ENCODE results near the gene TMBIM1. TPM values are rescaled to one million over a fixed set of nuclear protein-coding genes. Genes with fewer than 3 reads are reported as not detected.
A peak's percentile ranks its signal among the peaks of the same experiment; 100 is the strongest.

Gene TMBIM1
- total RNA-seq, 1 donor from 2014 or later = 74.9 TPM

- H3K4me3 Mint-ChIP-seq = no peak overlapping the region
- no peak for DNase-seq (ENCODE audit: low spot score in 2 of 2, unreplicated experiment in 2 of 2)
- H3K27ac Mint-ChIP-seq = no peak overlapping the region
- H3K9me3 Mint-ChIP-seq = no peaks in the 10 kb centered on the region
- TF ChIP-seq CTCF (IDR thresholded peaks at IDR 0.05; ENCODE audit: unreplicated experiment) = no peak
- H3K27me3 Mint-ChIP-seq (ENCODE audit: low read depth) = no peaks in the 10 kb centered on the region
- H3K36me3 Mint-ChIP-seq = peaks cover 16% of the 10 kb centered on the region
- peaks cover 31% of the 10 kb centered on the region for H3K4me1 Mint-ChIP-seq
Observed at GRCh38 chr2:218256612-218257350, 35.5 kb downstream of the TMBIM1 start.

DNA sequence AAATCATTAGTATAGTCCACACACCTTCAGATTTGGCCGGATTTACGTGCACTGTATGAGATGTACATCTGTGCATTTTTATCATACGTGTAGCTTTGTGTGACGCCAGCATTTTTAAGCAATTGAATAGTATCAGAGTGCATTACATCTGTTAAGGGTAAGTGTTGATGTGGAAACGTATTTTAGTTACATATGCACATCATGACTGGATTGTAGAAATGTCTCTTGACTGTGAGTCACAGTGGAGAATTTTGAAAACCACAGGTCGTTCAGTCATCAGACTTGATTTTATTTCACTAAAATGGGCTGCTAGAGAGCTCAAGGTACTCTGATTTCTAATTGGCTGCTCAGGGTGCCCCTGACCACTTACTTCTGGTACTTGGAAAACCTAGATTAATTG is 36.9 kb downstream of the TMBIM1 start:
- no peak for DNase-seq (ENCODE audit: low spot score in 2 of 2, unreplicated experiment in 2 of 2)
- H3K36me3 Mint-ChIP-seq = peaks cover 25% of the 10 kb centered on the region
- no peak overlapping the region for H3K4me3 Mint-ChIP-seq
- H3K27ac Mint-ChIP-seq = no peak overlapping the region
- no peaks in the 10 kb centered on the region for H3K9me3 Mint-ChIP-seq
- H3K27me3 Mint-ChIP-seq (ENCODE audit: low read depth) = no peaks in the 10 kb centered on the region
- no peak for TF ChIP-seq CTCF (IDR thresholded peaks at IDR 0.05; ENCODE audit: unreplicated experiment)
- H3K4me1 Mint-ChIP-seq = peaks cover 21% of the 10 kb centered on the region

- H3K4me1 Mint-ChIP-seq = peaks cover 4% of the 10 kb centered on the region
- H3K4me3 Mint-ChIP-seq = no peak overlapping the region
- no peak for TF ChIP-seq CTCF (IDR thresholded peaks at IDR 0.05; ENCODE audit: unreplicated experiment)
- no peaks in the 10 kb centered on the region for H3K27me3 Mint-ChIP-seq (ENCODE audit: low read depth)
- no peak overlapping the region for H3K27ac Mint-ChIP-seq
- peaks cover 41% of the 10 kb centered on the region for H3K36me3 Mint-ChIP-seq
- H3K9me3 Mint-ChIP-seq = no peaks in the 10 kb centered on the region
- no peak for DNase-seq (ENCODE audit: low spot score in 2 of 2, unreplicated experiment in 2 of 2)
Observed at GRCh38 chr2:218253232-218253625, 39.1 kb downstream of the TMBIM1 start.

- H3K4me1 Mint-ChIP-seq = peaks cover 3% of the 10 kb centered on the region
- no peak for DNase-seq (ENCODE audit: low spot score in 2 of 2, unreplicated experiment in 2 of 2)
- no peak for TF ChIP-seq CTCF (IDR thresholded peaks at IDR 0.05; ENCODE audit: unreplicated experiment)
- H3K4me3 Mint-ChIP-seq = no peak overlapping the region
- no peaks in the 10 kb centered on the region for H3K9me3 Mint-ChIP-seq
- peaks cover 45% of the 10 kb centered on the region for H3K36me3 Mint-ChIP-seq
- no peak overlapping the region for H3K27ac Mint-ChIP-seq
- no peaks in the 10 kb centered on the region for H3K27me3 Mint-ChIP-seq (ENCODE audit: low read depth)
Observed at GRCh38 chr2:218252509-218253231, 39.6 kb downstream of the TMBIM1 start.

- Mint-ChIP-seq H3K36me3 (peaks cover 55% of the 10 kb centered on the region), H3K27ac (peak overlapping the region; percentile 9), H3K27me3 (ENCODE audit: low read depth) (no peaks in the 10 kb centered on the region), H3K9me3 (no peaks in the 10 kb centered on the region), H3K4me3 (no peak overlapping the region), H3K4me1 (no peaks in the 10 kb centered on the region)
- no peak for TF ChIP-seq CTCF (IDR thresholded peaks at IDR 0.05; ENCODE audit: unreplicated experiment)
- DNase-seq (ENCODE audit: low spot score in 2 of 2, unreplicated experiment in 2 of 2) = no peak
Observed at GRCh38 chr2:218249691-218250090, 42.6 kb downstream of the TMBIM1 start.

Data from mesothelial cell of epicardium (in vitro differentiated cells).